HFFc6 (cell line): ENCODE measurements around the gene UXS1. TPM values are rescaled to one million over a fixed set of nuclear protein-coding genes. Genes with fewer than 3 reads are reported as not detected.

Experiments used
- DNase-seq: peaks from one replicate; pipeline ENCODE4 v3.0.0-alpha.2; 2018
- H3K27ac Mint-ChIP-seq: 2 replicates; pipeline ENCODE4 v1.8.0; 2020; ENCODE audit warnings: mild to moderate bottlenecking, mixed read lengths
- H3K27me3 Mint-ChIP-seq: 2 replicates; pipeline ENCODE4 v1.8.0; 2021; ENCODE audit warnings: mild to moderate bottlenecking, moderate library complexity, mixed read lengths; ENCODE audit not compliant: insufficient read depth
- H3K36me3 Mint-ChIP-seq: 2 replicates; pipeline ENCODE4 v1.8.0; 2021; ENCODE audit warnings: low read depth, mixed read lengths
- H3K4me1 Mint-ChIP-seq: 2 replicates; pipeline ENCODE4 v1.8.0; 2020; ENCODE audit warnings: low read depth, mixed read lengths
- H3K4me3 Mint-ChIP-seq: 2 replicates; pipeline ENCODE4 v1.8.0; 2020; ENCODE audit warnings: mild to moderate bottlenecking, moderate library complexity, mixed read lengths
- H3K9me3 Mint-ChIP-seq: 2 replicates; pipeline ENCODE4 v1.8.0; 2020; ENCODE audit warnings: mild to moderate bottlenecking, mixed read lengths
- total RNA-seq, 6 experiments: library from RNA; stranded (reverse); fragmentation: NEBNext Ultra II Directional; extraction: Animal tissue kit (Norgen Biotek cat#: 25700); gene quantifications; 2 replicates in 1 of 6; 3 replicates in 5 of 6; pipeline ENCODE4 v1.2.3, GENCODE V29; 2021
- TF ChIP-seq, protein P1 (sequence below): fragments of 200-600 bp; sonication (generic); IDR thresholded peaks from 2 replicates; pipeline ENCODE4 v1.5.0; 2021; ENCODE audit warnings: antibody characterized with exemption, mild to moderate bottlenecking

The UXS1 gene
- total RNA-seq, 6 experiments from 2014 or later = 40.0 to 51.9 (median 44.5) TPM

- Mint-ChIP-seq H3K9me3 (no peaks in the 10 kb centered on the region), H3K4me3 (no peak overlapping the region), H3K4me1 (peaks cover 12% of the 10 kb centered on the region), H3K27me3 (peaks cover 5% of the 10 kb centered on the region), H3K27ac (no peak overlapping the region), H3K36me3 (no peaks in the 10 kb centered on the region)
- DNase-seq = no peak
- TF ChIP-seq, protein P1, sequence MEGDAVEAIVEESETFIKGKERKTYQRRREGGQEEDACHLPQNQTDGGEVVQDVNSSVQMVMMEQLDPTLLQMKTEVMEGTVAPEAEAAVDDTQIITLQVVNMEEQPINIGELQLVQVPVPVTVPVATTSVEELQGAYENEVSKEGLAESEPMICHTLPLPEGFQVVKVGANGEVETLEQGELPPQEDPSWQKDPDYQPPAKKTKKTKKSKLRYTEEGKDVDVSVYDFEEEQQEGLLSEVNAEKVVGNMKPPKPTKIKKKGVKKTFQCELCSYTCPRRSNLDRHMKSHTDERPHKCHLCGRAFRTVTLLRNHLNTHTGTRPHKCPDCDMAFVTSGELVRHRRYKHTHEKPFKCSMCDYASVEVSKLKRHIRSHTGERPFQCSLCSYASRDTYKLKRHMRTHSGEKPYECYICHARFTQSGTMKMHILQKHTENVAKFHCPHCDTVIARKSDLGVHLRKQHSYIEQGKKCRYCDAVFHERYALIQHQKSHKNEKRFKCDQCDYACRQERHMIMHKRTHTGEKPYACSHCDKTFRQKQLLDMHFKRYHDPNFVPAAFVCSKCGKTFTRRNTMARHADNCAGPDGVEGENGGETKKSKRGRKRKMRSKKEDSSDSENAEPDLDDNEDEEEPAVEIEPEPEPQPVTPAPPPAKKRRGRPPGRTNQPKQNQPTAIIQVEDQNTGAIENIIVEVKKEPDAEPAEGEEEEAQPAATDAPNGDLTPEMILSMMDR = no peak
Measured at GRCh38 chr2:106201661-106202060, 7.6 kb upstream of the UXS1 start.

DNA sequence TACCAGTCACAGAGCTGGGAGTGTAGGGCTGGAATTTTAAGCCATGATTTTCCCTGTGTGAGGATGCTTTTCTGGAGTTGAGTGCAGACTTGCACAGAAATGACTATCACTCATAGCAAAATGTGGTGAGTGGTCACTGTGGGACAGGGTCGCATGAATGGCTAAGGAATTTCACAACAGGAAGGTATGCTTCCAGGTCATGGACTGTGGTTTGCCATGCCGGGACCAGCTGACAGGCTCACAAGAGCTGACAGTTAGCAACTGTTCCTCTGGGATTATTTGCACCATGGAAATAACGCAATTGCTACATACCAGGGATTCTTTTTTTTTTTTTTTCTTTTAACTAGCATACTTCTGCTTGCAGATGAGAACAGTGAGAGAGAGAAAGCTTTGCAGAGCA is 3.8 kb upstream of the UXS1 start:
- H3K9me3 Mint-ChIP-seq = no peaks in the 10 kb centered on the region
- H3K27me3 Mint-ChIP-seq = peaks cover 3% of the 10 kb centered on the region
- peak; percentile 85 for DNase-seq
- H3K27ac Mint-ChIP-seq = peak overlapping the region; percentile 40; the same call in 1 of the 2 replicates
- TF ChIP-seq, protein P1 = no peak
- H3K4me3 Mint-ChIP-seq = peak overlapping the region; percentile 40; the same call in 1 of the 2 replicates
- peaks cover 24% of the 10 kb centered on the region for H3K4me1 Mint-ChIP-seq
- no peaks in the 10 kb centered on the region; the same call in 1 of the 2 replicates for H3K36me3 Mint-ChIP-seq

GRCh38 chr2:106195981-106196380 is 1.9 kb upstream of the UXS1 start:
- Mint-ChIP-seq H3K4me1 (peaks cover 43% of the 10 kb centered on the region), H3K9me3 (no peaks in the 10 kb centered on the region), H3K27ac (no peak overlapping the region), H3K36me3 (peaks cover 5% of the 10 kb centered on the region; the same call in 1 of the 2 replicates), H3K27me3 (peaks cover 3% of the 10 kb centered on the region), H3K4me3 (no peak overlapping the region)
- DNase-seq = no peak
- TF ChIP-seq, protein P1 = no peak

DNA sequence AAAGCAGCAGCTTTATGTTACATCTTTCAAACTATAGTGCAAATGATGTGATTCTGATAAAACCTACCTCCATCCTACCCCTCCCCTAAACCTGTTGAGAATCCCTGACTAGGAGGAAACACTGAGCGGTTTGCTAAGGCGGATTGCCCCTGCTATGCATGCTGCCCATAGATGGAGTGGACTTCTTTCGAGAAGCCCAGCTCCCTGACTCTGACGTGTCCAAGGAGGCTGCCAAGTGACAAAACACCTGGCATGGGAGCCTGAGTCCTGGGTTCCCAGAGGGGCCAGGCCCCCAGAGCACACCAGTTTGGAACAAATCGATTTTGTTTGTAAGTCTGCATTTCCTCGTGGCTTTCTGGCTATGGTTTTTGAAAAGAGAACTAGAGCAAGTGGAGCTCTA is 1.4 kb upstream of the UXS1 start:
- H3K4me1 Mint-ChIP-seq = peaks cover 46% of the 10 kb centered on the region

DNA sequence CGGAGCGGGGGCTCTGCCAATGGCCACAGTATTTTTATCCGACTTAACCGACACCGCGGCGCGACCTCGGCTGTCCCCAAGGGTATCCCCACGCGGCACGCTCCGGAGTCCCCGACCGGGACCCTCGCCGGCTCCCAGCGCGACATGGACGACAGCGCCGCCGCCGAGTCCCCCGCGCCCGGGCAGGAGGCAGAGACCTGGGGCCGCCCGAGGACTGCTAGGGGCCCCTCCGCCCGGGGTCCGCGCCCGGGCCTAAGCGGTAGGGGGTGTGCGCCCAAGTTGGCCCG is 468 bp downstream of the UXS1 start:
- peak overlapping the region; percentile 86 for H3K4me3 Mint-ChIP-seq
- H3K27ac Mint-ChIP-seq = no peak overlapping the region
- no peaks in the 10 kb centered on the region; the same call in 1 of the 2 replicates for H3K27me3 Mint-ChIP-seq
- no peak for DNase-seq
- TF ChIP-seq, protein P1 = no peak
- H3K4me1 Mint-ChIP-seq = peaks cover 57% of the 10 kb centered on the region
- H3K9me3 Mint-ChIP-seq = no peaks in the 10 kb centered on the region
- peaks cover 5% of the 10 kb centered on the region; the same call in 1 of the 2 replicates for H3K36me3 Mint-ChIP-seq

More for the DNA sequence above, 1.4 kb upstream of the UXS1 start:
- Mint-ChIP-seq H3K36me3 (peaks cover 5% of the 10 kb centered on the region; the same call in 1 of the 2 replicates), H3K27ac (no peak overlapping the region), H3K9me3 (no peaks in the 10 kb centered on the region), H3K27me3 (no peaks in the 10 kb centered on the region; the same call in none of the 2 replicates), H3K4me3 (no peak overlapping the region; the same call in 1 of the 2 replicates)
- DNase-seq = no peak
- TF ChIP-seq, protein P1 = no peak
